Right kidney (tissue), 1 donor: ENCODE results near the gene RAD51D.
A peak's percentile ranks its signal among the peaks of the same experiment; 100 is the strongest.
"Not testable (repeated sequence)": the region's sequence is repeated elsewhere in the genome, so short reads cannot be mapped to it uniquely, and the experiment has no call there.

Experiments used
- DNase-seq: peaks from one replicate; pipeline ENCODE4 v3.0.0-alpha.2; 2016

RAD51D gene

DNA sequence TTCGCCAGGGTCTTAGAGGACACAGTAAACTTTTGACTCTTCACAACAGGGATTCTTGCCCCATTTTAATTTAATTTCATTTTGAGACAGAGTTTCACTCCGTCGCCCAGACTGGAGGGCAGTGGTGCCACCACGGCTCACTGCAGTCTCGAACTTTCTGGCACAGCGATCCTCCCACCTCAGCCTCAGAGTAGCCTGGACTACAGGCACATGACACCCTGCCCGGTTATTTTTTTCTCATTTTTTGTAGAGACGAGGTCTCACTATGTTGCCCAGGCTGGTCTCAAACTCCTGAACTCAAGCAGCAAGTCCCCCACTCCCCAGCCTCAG lies 22.8 kb upstream of the RAD51D start:
- no peak for DNase-seq

DNA sequence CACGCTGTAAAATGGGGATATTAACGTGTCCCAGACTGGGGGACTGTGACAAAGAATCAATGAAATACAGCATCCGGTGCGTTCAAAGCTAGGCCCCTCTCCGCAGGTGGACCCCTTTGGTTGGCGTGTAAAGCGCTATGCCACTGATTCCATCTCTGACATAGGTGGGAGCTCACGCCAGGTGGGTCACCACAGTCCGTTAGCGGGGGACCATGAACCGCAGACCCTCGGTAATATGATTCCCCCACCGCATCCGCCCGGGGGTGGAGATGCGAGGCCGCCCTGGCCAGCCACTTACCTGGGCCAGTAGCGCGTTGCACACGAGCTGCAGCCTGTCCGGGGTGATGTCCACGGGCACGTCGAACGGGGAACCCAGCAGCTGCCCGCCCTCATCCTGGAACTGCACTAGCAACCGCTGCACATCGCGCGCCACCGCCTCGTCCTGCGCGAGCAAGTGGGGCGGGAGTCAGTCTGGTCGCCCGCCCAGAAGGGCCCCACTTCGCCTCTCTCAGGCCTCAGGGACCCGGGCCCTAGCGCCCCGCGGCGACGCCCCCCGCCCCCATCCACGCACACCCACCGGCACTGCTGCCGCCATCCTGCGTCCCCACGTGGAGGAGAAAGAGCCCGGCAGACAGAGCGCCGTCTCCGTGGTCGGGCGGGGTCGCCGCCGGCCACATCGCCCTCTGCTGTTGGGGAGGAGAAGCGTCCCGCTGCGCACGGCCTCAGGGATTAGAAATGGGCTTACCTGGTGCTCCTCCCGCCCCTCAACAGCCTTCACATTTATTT lies 22.2 kb upstream of the RAD51D start, which contains the start of gene NLE1:
Gene NLE1 (minus strand): TSS at position 623 of the 786 bp plus-strand sequence. CDS start 28 bp downstream, at position 595.
- DNase-seq, result peak; percentile 75

DNA sequence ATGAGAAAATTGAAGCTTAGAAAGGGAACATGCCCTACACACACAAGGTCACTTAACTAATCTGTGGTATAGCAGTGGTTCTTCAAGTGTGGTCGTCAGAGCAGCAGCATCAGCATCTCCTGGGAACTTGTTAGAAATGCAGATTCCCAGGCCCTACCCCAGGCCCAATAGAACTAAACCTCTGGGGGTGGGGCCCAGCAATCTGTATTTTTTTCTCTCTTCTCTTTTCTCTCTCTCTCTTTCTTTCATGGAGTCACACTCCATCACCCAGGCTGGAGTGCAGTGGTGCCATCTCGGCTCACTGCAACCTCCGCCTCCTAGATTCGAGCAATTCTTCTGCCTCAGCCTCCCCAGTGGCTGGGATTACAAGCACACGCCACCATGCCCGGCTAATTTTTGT lies 18.6 kb upstream of the RAD51D start:
- no peak for DNase-seq

DNA sequence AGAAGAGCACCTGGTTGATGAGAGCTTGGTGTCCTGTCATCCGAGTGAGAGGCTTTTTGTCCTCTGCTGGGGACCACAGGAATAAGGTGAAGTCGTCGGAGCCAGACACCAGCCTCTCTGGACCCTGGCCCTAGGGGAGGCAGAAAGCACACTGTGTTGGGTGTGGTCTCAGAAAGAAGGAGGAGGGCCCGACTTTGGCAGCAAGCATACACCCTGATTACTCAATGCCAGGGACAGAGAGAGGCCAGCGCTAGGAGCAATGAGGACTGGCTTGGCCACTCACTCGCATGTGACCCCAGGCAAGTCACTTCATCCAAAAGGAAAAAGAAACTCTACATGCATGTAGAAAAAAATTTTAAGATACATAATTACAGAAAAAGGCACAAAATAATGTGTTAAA lies 15.7 kb upstream of the RAD51D start:
- no peak for DNase-seq

DNA sequence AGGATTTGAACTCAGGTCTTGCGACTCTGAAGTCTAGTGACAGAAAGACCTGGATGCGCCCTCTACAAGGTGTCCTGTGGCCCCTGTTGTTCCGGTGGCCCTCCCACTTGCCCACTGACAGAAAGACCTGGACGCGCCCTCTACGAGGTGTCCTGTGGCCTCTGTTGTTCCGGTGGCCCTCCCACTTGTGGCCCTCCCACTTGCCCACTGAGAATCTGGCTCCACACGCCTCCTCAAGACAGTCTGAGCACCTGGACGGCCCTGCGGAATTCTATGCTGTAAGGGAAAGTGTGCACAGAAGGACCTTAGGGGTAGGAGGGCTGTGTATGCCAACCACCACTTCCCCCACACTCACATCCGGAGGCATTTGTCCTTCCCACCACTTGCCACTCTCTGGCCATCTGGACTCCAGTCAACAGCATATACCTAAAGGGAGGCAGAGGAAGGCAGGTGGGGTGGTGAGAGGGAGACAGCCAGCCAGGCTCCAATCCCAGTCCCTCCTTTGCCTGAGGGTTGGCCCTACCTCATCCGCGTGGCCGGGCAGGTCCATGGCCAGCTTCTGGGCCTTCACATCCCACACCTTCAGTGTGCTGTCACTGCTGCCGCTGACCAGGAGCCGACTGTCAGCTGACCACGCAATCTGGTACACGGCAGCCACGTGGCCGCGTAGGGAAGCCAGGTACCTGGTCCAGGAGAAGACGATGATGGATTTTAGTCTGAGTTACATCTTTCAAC lies 13.3 kb upstream of the RAD51D start:
- DNase-seq, result no peak

DNA sequence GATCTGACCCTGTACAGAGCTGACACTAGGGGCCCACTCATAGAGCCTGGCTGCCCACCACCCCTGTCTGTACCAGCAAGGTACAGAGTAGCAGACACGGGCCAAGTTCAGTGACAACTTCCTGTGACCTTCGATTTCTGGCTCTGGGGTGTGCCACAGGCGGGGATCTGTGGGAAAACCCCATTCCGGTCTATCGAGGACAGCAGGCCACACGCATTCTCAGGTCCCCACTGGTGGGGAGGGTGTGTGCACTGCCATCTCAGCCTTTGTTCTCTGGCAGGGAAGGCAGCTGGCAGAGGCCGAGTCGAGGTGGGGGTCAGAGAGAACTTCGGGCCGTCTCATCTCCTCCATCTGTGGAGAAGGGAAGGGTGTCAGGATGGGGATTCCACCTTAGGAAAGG lies 12.4 kb upstream of the RAD51D start:
- no peak for DNase-seq

DNA sequence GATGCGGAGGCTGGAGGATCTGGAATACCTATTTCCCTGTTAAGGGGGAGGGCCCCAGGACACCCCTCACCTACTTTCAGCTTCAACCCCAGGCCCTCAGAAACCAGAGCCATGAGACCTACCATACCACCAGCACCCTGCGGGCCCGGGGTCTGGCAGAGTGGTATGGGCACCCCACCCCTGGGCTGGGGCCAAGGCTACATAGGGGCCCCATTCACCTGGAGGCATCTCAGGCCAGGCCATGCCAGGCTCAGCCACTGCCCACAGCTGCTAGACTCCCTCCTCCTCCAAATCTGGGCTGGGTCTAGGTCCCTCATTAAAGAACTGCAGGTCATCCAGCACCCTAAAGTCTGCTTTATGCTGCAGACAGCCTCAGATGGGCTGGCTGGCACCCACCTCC lies 10.7 kb upstream of the RAD51D start:
- no peak for DNase-seq

DNA sequence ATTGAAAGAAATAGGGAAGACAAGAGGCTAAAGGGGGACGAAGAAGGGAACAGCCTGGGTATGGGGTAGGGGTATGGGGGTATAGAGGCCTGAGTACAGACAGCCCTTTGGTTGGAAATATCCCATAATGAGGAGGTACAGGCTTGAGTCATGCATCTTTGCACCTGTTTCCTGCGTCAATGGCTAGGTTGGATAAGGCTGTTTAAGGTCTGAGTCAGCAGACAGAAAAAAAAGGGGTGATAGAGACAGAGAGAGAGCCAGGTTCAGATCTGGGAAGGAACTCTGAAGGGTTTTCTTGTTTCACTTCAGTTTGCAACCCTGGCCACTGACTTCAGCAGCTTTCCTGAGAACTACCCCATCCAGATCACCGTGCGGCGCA lies 10.3 kb upstream of the RAD51D start:
- no peak for DNase-seq

DNA sequence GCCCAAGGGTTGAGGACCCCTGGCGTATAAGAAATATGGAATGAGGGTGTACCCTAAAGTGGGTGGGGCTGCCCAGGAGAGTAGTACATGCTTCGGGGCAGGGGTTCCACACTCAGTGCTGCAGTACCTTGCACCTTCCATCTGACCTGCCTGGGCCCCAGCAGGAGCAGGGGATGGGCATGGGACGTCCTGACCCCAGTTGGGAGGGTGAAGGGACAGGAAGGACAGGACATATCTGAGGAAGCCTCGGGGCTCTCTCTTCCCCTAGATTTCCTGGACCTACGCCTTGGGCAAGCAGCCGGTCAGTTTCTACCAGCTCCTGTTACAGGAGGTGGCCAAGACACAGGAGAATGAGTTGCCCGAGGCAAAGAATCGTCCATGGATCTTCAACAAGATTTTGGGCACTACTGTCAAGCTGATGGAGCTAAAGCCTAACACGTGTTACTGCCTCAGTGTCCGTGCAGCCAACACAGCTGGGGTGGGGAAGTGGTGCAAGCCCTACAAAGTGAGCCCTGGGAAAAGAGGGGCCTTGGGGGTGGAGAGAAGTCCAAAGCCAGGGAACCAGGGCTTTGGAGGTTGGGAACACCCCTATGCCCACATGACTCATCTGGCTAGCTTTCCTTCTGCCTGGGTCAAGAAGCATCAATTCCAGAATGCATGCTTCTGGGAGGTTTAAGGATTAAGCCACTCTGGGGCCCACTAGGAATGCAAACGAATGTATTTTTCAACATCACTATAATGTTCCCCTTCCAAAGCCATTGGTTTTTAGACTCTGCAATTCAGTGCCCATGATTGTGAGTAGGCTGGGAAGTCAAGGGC lies 9.7 kb upstream of the RAD51D start:
- DNase-seq, result no peak

DNA sequence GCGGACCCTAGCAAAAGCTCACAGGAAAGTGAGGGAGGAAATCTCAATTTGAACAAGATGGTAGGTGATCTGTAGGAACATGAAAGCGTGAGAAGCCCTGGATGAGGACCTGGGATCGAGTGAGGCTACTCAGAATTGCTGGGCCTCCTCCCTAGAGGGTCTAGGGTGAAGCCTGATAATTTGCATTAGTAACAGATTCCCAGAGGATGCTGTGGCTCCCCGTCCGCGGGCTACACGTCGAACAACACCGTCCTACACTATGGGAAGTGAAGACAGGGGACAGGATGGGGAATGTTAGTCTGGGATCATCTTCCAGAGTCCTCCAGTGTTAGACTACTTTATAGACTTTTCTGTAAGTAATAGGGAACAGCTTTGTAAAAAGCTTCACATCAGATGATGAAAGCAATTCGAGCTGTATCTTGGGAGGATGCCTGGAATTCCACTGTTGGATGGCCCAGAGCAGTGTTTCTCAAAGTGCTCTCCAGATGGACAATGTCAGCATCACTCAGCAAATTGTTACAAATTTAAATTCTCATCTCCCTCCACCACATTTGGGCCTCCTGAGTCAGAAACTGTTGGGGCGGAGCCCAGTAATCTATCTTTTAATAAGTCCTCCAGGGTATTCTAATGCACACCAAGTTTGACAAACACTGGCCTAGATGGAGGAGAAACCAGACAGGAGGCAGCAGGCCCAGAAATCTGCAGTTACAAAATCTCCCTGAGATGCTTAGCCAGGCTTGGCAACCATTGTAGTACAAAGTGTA lies 8.3 kb upstream of the RAD51D start:
- DNase-seq, result no peak

DNA sequence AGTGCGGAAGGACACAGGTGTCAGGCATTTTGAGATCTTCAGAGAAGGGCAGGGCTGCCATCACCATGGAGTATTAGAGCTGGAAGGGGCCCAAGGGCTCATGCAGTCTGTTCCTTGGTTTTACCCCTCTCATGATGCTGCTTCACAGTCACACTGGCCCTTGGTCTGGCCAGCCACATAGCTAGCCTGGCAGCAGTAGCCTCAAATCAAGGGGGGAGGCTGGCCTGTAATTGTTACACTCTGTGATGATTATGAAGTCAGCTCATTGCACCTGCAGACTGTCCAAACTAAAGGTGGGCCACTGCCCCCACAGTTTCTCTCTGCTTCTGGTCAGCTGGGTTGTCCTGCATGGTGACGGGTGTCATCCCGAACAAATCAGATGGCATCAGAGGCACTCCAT lies 1.7 kb upstream of the RAD51D start, which contains the start of gene FNDC8:
Gene FNDC8 (plus strand): TSS at position 301 of the 400 bp plus-strand sequence. CDS start 79 bp downstream, at position 380.
- no peak for DNase-seq

DNA sequence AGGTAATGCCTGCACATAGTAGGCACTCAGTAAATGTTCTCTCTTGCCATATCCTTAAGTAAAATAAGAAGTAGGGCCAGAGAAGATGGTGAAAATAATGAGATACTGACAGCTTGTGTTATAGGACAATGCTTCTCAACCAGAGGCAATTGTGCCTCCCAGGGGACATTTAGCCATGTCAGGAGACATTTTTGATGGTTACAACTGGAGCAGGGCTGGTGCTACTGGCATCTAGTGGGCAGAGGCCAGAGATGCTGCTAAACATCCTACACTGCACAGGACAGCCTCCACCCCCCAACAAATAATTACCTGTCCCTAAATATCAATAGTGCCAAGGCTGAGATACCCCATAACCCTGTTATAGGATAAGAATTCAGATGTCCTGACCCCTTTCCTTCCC lies 1.7 kb downstream of the RAD51D start:
- no peak for DNase-seq

DNA sequence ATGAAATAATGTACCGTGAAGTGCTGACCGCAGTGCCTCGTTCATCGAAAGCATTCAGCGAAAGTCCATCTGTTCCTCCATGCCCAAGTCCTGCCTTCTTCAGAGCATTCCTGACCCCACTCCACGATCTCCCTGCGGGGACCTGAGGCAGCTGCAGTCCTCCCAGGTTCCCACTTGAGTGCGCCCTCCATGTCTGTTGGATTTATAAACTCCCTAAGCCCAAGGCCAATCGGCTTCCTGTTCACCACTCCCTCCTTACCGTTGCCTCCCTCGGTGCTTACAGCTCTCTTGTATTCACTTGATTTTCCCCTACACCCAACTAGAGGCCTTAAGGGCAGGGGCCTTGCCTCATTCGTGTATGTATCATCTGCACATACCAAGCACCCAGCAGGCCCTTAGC lies 2.8 kb downstream of the RAD51D start:
- DNase-seq, result no peak

DNA sequence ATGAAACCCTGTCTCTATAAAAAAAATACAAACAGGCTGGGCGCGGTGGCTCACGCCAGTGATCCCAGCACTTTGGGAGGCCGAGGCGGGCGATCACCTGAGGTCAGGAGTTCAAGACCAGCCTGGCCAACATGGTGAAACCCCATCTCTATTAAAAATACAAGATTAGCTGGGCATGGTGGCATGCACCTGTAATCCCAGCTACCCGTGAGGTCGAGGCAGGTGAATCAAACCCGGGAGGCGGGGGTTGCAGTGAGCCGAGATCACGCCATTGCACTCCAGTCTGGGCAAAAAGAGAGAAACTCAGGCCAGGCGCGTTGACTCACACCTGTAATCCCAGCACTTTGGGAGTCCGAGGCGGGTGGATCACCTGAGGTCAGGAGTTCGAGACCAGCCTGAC lies 8.9 kb downstream of the RAD51D start:
- not testable (repeated sequence) for DNase-seq

DNA sequence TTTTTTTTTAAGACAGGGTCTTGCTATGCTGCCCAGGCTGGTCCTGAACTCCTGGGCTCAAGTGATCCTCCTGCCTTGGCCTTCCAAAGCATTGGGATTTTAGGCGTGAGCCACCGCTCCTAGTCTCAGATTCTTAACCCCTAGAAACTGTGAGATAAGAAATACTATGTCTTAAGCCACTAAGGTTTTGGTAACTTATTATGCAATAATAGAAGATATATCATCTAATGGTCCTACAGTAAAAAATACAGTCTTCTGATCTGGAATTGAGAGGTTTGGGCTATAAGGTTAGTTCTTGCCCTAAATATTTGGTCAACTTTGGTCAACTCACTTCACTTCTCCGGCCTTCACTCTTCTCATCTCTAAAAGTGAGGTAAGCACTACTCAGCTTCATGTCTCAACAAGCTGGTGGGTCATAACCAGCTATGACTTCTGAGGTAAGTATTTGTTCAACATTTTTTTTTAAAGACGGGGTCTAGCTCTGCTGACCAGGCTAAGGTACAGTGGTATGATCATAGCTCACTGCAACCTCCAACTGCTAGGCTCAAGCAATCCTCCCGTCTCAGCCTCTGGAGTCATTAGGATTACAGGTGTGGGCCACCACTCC lies 14.7 kb downstream of the RAD51D start:
- no peak for DNase-seq

DNA sequence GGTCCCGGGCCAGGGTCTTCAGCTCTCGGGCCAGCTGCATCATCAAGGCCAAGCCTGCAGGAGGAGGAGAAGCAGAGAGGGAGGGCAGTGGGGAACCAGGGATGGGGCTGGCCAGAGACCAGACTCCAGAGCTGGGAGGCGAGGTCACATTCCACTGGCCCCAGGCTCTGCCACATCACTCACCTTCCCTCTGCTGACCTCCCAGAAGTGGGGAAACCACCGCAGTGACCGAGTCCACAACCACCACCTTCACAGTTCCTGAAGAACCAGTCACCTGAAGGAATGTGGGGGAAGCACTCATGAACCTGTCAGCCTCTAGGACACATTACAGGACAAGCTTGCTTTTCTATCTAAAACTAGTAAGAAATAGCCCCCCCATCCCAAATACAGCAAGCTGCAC lies 16.4 kb downstream of the RAD51D start:
- DNase-seq, result no peak

DNA sequence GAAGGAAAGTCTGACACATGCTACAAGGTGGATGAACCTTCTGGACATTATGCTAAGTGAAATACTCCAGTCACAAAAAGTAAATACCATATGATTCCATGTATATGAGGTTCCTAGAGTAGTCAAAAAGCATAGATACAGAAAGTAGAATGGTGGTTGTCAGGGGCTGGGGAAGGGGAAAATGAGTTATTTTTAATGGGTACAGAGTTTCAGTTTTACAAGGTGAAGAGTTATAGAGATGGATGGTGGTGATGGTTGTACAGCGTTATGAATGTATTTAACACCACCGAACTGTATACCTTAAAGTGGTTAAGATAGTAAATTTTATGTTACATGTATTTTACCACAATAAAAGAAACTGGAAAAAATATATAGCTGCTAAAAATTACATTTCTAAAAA lies 17.9 kb downstream of the RAD51D start:
- no peak for DNase-seq

DNA sequence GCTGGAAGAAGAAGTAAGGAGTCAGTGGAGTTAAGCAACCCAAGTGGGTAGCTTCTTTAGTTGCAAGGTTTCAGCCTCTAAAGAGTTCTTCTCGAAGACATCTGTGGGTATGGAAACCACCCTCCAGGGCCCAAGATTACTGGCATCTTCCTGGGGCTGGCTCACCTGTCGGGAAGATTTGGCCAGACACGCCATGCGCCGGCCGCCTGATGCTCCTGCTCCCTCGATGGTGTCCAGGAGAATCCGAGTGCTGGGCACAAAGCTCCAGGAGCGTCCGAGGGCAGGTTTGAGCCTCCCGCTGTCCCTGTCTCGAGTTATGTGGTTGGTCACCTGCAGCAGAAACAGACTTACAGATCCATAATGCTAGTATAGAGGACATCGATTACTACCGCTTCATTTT lies 18.6 kb downstream of the RAD51D start:
- no peak for DNase-seq

DNA sequence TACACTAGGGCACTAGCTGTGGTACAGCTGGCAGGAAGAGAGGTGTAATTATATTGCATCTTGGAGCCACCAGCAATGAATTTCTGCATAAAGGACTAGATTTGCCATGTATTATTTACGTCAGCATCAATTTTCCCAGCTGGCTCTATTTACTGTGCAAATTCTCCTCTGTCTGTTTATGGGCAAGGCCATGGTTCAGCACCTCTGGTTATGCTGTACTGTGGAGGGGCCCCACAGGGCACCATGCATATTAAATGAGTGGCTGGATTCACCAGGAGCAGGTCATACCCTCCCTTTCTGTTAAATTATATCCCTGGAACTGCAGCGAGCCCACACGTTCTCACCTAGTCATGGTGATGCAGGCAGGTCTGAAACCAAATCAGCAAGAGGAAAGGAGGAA lies 19.8 kb downstream of the RAD51D start:
- no peak for DNase-seq

DNA sequence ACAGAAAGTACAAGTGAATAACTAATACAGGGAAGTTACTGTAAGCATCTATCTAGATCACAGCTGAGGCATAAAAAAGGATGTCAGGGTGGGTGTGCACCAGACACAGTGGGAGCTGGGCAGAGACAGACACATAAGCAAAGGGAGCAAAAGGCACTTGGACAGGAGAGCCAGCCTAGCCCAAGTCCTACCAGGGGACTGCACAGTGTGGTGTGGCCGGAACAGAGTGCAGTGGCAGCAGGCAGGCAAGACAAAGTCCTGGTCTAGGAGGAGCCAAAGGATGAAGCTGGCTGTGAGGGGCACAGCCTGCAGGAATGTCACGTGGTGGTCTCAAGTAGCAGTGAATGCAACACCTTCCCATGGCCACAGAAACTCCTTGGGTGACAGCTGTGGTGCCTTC lies 21.9 kb downstream of the RAD51D start:
- DNase-seq, result no peak

DNA sequence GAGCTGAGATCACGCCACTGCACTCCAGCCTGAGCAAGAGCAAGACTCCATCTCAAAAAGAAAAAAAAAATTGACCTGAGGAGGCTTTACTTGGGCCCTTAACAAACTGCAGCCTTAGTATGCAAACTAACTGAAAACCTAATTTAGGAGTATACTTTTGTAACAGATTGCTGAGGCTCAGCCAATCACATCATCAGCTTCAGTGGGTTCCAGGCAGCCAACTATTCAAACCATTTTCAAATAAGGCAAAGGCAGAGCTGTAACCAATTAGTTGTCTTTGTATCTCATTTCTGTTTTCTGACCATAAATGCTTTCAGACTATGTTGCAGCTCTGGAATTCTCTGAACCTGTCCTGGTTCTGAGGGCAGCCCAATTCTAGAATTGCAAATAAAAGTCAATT lies 23.9 kb downstream of the RAD51D start:
- no peak for DNase-seq

DNA sequence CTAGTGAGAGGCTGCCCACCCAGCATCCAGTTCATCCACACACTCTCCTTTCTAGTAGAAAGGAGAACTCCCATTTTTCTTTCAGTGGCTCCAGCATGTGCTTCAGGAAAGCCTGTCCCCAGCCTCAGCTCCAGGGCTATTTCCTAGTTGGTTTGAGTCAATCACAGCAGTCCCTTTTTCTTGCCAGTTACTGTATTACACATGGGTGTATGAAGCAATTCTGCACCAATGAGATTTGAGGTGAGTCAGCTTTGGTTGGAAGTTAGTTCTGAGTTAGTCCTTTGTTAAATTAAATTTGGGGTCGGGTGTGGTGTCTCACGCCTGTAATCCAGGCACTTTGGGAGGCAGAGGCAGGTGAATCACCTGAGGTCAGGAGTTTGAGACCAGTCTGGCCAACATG lies 24.8 kb downstream of the RAD51D start:
- DNase-seq, result no peak
